GM20000 (cell line): ENCODE measurements around the gene CCR7.

Experiments
- DNase-seq: peaks from one replicate; pipeline ENCODE4 v3.0.0; 2012; ENCODE audit warnings: low spot score
- CTCF ChIP-seq: IDR thresholded peaks from 2 replicates; pipeline ENCODE4 v1.5.1; 2012; ENCODE audit warnings: mild to moderate bottlenecking, control low read depth; ENCODE audit errors: extremely low read depth, missing control alignments

CCR7 gene

GRCh38 chr17:40564883-40565768, at the start of gene CCR7:
Gene CCR7, minus strand, starts transcription at chr17:40565472. Its CDS starts 63 bp downstream, at chr17:40565409.
- no peak for TF ChIP-seq CTCF
- DNase-seq, result peak; percentile 62

- DNase-seq, result no peak
- TF ChIP-seq CTCF, result no peak
Measured at GRCh38 chr17:40614431-40615067, 49.3 kb upstream of the CCR7 start.

- DNase-seq, result no peak
- TF ChIP-seq CTCF, result no peak
Measured at GRCh38 chr17:40613467-40614154, 48.3 kb upstream of the CCR7 start.

- DNase-seq, result no peak
- no peak for TF ChIP-seq CTCF
Measured at GRCh38 chr17:40612599-40613244, 47.5 kb upstream of the CCR7 start.

GRCh38 chr17:40611840-40612474, 46.7 kb upstream of the CCR7 start:
- no peak for TF ChIP-seq CTCF
- no peak for DNase-seq

GRCh38 chr17:40610359-40610758, 45.1 kb upstream of the CCR7 start:
- no peak for TF ChIP-seq CTCF
- no peak for DNase-seq
